Ecto neural progenitor cell (in vitro differentiated cells): ENCODE measurements around the gene SLCO4A1.

Experiments
- DNase-seq: peaks from one replicate; pipeline ENCODE4 v3.0.0-alpha.2; 2018; ENCODE audit warnings: low spot score

Gene SLCO4A1

DNA sequence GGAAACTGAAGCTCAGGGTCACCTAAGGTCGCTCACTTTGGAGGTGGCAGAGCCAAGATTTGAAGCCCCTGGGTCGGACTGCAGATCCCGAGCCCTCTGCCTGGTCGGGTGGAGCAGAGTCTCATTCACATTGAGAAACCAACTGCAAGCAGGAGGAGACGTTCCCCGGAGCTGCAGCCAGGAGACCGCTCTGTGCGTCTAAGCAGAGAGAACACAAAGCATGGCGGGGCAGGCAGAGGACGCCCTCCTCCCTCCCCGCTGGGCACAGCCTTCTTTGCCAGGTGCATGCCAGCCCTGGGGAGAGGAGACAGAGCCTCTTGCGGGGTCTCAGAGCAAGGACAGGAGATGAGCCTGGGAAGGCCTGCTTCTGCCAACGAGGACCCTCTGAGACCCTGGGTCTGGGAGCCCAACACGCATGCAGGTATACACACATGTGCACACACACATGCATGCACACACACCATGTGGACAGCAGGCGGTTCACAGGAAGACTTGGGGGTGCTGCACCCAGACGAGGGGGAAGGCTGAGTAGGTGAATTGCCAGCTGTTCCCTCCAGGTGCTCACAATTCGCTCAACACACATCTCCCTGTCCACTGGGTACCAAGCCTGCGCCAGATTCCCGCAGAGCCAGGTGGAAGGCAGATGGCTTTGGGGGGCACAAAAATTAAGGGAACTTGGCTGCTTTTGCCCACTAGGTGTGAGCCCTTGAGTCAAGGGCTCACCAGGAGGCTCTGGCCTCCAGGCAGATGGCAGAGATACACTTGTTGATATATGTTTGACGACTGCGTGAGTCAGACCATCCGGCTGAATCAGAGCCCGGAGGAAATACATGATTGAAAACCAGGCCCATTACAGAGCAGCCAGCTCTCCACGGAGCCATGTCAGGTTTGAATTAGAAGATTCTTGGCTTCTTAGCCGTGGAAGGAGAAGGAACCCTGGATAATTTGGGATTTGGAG, 60.9 kb downstream of the SLCO4A1 start:
- DNase-seq, result no peak

DNA sequence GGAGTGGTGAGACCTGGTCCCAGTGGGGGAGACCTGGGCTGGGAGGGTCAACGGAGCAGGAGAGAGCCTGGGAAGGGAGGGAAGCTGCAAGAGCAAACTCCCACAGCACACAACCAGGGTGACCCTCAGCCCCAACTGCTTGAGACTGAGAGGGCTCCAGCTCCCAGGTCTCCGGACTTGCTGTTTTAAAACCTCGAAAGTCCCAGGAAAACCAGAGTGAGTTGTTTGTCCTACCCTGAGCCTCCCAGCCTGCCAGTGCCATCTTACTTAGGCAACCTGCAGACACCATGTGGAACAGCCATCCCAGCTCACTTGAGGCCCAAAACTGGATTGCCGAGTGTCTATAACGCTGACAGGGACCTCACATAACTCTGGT, 61.5 kb downstream of the SLCO4A1 start:
- no peak for DNase-seq

DNA sequence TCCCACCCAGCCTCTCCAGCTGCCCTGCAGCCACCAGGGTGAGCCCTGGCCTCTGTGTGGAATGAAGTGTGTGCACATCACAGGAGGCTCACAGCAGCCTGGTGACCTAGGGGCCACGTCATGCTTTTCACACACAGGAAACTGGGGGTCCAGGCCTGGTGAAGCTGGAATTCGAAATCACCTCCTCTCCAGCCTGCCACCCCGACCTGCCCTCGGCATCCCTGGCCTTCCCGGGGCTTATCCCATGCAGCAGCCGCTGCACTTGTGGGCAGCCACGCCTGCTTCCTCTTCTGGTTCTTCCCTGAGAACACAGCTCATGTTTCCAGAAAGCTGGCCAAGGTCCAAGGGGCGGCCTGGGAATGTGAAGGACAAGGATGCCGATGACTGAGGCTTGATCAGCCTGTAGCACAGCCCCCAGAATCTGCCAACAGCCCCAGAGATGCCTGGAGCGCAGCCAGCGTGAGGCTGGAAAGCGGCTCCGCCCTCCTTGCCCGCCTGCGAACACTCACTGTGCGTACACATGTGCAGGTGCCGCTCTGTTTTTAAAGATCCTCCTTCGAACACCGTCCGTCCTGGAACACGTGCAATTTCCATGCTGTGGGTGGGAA, 62.1 kb downstream of the SLCO4A1 start:
- DNase-seq, result no peak

DNA sequence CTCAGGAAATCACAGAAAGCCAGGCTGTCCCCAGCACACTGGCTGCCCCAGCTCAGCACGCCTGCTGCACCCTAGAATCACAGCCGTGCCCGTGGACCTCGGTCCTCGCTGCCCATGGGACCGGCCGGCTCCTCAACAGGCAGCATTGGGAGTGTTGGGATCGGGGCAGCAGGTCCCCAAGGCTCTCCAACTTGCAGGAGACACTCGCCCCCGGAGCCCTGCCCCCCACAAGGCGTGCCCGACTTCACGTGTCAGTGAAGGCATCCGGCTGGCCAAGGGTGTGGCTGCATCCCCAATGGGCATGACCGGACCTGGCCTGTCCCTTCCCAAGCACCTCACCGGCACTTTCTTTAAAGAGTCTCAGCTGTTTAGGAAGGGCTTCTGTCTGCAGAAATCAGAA, 63.3 kb downstream of the SLCO4A1 start:
- DNase-seq, result no peak

DNA sequence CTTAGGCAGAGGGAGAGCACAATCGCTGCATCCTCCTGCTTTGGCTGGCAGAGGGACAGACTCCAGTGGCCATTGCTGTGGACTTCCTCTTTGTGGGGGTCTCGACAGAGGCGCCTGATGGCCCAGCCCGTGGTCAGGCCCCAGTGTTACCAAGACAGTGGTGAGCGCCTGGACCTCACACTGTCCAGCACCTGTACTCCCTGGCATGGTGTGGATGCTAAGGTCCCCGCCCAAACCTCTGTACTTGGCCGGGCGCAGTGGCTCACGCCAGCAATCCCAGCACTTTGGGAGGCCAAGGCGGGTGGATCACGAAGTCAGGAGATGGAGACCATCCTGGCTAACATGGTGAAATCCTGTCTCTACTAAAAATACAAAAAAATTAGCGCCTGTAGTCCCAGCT, 64.0 kb downstream of the SLCO4A1 start:
- no peak for DNase-seq

DNA sequence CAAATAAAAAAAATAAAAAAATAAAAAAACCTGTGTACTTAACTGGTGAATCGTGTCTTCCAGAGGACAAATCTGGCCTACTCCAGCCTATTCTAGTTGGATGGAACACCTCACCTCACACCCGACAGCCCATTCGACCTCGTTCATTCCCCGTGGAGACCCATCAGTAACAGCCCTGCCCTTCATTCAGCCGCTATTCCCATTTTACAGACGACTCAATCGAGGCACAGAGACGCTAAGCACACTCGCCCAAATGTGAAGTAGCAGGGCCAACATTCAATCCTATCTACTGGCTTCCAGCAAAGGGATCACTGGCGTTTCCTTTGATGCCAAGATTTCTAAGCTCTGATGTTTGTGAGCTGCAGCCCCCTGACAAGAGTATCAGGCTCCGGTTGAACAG, 64.6 kb downstream of the SLCO4A1 start:
- DNase-seq, result no peak

DNA sequence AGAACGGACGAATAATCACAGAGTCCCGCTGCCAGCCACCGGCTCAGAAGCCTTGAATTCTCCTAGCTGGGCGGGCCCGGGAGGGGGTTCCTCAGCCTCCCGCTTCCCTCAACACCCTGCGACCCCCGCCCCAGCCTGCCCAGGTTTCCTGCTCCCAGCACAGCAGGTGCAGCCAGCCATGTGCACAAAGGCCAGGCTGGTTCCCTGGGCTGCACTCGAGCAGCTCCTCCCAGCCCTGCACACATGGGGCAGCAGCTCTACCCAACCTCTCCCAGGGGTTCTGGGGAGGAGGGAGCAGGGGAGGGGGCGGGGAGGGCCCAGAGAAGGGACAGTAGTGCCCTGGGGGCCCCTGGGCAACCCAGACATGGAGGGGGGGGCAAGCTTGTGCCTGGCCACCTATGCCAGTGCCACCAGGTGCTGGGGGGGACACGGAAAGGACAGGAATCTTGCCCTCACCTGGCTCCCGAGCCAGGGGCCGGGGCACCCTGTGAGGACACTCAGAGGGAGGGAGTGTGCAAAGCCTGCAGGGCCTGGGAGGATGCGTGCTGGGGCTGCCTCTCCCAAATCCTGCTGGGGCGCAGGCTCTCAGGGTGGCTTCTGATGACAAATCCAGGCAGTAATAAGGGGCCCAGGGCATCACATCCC, 65.1 kb downstream of the SLCO4A1 start:
- DNase-seq, result no peak

DNA sequence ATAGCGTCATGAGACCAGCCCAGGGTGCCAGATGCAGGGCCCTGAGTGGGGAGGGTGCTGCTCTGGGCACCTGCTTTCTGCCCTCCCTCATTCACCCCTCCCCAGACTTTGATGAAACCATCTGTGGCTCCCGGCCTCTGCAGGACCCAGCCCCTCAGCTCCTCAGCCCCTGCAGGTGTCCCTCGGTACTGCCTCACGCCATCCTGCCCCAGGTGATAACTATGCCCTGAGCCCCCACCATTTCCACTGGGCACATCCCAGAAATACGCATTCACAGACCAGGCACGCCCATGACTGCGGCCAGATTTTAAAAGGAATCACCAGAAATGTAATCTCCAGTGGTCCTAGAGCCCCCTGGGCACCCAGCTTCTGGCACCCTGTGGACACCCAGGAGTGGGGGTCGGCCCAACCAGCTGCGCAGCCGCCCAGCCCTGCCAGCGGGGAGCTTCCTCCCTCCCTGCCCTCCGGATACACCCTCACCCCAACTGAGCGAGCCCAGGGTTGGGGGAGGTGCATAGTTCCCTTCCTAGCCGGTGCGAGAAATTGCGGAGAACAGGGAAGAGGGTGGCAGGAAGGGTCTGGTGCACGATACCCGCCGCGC, 65.7 kb downstream of the SLCO4A1 start:
- no peak for DNase-seq

DNA sequence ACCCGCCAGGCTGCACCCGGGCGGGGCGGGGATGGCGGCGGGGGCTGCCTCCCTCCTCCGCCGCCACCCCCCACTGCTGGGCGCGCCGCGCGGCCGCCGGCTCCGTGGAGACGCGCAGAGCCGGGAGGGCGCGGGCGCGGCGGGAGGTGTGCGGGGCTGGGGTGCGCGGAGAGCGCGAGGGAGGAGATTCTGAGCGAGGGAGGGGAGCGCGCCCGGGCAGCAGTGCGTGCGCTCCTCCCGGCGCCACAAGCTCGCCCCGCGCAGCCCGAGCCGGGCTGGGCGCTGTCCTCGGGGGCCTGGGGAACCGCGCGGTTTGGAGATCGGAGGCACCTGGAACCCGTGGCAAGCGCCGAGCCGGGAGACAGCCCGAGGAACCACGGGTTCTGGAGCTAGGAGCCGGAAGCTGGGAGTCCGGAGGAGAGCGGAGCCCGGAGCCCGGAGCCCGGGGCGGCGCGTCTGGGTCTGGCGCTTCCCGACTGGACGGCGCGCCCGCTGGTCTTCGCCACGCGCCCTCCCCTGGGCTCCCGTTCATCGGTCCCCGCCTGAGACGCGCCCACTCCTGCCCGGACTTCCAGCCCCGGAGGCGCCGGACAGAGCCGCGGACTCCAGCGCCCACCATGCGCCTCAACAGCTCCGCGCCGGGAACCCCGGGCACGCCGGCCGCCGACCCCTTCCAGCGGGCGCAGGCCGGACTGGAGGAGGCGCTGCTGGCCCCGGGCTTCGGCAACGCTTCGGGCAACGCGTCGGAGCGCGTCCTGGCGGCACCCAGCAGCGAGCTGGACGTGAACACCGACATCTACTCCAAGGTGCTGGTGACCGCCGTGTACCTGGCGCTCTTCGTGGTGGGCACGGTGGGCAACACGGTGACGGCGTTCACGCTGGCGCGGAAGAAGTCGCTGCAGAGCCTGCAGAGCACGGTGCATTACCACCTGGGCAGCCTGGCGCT, 66.6 kb downstream of the SLCO4A1 start, which contains the start of gene NTSR1:
NTSR1 (plus strand) TSS at position 246 of the 946 bp plus-strand sequence; CDS start at position 618, 372 bp downstream.
- no peak for DNase-seq

DNA sequence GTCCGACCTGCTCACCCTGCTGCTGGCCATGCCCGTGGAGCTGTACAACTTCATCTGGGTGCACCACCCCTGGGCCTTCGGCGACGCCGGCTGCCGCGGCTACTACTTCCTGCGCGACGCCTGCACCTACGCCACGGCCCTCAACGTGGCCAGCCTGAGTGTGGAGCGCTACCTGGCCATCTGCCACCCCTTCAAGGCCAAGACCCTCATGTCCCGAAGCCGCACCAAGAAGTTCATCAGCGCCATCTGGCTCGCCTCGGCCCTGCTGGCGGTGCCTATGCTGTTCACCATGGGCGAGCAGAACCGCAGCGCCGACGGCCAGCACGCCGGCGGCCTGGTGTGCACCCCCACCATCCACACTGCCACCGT, 67.2 kb downstream of the SLCO4A1 start:
- no peak for DNase-seq

DNA sequence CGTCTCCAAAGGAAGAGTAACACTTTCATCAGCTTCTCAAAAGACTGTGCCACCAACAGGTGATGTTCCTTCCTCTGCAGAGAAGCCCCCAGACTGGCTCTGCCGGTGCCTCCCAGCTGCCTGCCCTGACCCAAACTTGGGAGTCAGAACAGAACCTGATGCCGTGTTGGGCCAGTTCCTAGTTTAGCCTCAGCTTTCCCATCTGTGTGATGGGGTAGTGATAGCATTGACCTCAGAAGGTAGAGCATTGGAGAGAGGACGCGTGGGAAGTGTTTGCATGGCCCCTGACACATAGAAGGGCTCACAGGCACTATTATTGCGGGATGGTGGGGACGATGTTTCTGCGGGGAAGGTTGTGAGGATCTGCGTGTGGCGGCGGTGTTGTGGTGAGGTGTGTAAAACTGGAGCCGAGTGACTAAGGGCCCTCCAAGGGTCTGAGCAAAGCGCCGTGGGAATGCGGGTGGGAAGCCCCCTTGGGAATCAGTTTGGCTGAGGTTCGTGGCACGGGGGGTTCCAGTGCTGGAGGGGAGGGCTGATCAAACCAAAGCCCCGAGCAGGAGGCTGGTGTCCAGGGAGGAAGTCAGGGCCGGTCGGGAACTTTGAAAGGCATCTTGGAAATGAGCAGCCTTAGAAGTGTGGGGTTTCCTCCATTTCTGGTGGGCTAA, 68.0 kb downstream of the SLCO4A1 start:
- DNase-seq, result no peak

DNA sequence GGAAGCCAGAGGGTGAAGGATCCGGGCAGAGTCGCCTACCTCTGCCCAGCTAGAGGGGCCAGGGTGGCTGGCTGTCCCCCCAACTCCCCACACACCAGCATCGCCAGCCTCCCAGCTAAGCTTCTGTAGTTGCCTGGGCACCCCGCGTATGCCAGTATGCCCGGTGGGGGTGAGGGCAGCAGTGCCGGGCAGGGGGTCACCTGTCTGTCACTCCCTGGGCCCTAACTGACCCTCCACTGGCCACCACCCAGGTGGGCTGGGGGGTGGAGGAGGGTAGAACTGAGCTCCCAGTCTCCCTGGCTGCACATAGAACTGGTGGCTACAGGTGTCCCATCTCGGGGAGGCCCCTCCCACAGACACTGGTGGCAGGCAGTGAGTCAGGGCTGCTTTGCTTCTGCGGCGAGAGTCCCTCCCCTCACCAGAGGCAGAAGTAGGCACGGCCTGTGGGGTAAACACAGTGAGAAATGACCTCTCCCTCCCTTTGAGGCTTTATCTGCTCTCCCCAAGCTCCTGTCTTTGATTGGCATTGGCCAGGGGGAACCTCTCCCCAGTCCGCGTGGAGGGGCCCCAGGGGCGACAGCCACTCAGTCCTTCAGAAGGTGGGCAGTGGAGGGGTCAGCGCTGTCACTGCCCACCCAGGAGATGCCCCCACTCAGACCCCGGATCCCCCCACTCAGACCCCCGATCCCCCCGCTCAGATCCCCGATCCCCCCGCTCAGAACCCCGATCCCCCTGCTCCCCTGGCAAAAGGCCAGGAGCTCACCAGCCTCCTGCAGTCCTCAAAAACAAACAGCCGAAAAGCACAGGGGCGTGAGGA, 68.8 kb downstream of the SLCO4A1 start:
- DNase-seq, result no peak

DNA sequence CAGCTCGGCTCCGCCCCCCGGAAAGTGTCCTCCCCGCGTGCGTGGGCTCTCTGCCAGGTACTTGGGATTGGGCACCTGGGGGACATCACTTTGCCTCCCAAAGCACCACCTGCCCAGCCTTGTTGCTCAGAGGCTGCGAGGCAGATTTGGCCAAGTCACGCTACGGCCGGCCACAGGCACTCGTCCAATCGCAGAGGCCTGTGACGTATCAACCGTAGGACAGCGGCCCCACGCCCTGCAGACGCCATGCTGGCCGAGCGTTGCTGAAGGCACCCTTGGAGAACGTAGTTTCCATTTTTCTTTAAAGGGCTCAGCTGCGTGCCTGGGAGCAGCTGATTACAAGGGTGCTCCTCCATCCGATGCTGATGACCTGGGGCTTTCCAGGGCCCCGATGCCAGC, 69.4 kb downstream of the SLCO4A1 start:
- DNase-seq, result no peak

DNA sequence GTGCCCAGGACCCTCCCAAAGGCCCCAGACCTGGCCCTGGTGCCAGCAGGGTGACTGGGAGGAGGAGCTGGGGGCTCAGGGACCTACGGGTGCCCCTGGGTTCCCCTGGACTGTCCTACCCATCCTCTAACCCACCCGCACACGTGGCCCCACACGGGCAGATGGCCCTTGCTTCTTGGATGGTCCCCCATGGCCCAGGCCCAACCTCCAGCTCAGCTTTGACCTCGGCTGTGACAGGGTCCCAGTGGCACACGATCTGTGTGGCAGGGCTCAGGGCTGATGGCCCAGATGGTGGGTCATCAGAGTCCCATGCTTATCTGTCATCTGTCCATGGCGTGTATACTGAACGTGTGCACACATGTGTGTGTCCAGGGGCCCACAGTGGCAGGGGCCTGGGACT, 70.3 kb downstream of the SLCO4A1 start:
- no peak for DNase-seq

DNA sequence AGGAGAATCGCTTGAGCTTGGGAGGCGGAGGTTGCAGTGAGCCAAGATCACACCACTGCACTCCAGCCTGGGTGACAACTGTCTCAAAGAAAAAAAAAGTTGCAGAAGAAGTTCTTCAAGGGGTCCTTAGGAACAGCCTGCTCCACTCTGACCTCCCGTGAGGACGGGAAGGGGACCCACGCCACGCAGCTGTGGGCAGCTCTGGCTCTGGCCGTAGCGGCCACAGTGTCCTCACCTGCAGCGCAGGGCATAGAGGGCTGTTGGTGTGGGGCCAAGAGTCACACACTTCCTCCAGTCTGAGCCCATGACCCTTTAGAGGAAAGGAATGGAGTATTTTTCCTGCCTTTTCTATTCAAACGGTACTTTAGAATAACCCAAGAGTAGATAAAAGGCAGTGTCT, 71.7 kb downstream of the SLCO4A1 start:
- no peak for DNase-seq

DNA sequence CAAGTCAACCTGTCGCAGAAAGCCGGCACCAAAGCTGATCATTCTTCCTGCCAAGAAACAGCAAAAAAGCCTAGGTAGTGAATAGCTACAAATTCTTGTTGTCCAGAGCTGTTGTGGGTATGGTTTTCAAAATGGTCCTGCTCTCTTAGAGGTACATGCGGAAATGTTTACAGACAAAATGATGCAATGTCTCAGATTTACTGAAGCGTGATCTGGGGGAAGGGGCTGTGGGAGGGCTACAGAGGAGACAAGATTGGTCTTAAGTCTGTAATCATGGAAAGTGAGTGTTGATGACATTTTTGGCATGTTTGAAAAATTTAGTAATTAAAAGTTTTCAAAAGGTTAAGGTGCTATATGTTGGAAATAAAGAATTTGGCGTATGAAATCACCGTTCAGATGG, 72.5 kb downstream of the SLCO4A1 start:
- no peak for DNase-seq

DNA sequence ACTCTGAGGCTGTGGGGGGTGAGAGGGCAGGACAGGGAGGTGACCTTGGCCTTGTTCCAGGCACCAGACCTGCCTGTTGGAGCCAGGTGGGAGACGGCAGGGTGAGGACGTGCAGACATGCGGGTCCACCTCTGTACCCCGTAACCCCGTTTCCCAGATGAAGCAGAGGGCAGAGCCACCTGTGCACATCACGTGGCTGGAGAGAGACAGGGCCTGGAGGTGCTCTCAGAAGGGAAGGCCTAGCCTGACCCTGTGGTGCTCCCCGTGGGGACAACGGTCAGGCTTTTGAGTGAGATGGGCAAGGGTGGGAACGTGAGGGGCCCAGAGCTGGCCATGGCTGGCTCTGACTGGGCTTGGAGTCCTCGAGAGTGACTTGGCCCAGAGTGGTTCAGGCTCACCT, 72.9 kb downstream of the SLCO4A1 start:
- DNase-seq, result no peak

DNA sequence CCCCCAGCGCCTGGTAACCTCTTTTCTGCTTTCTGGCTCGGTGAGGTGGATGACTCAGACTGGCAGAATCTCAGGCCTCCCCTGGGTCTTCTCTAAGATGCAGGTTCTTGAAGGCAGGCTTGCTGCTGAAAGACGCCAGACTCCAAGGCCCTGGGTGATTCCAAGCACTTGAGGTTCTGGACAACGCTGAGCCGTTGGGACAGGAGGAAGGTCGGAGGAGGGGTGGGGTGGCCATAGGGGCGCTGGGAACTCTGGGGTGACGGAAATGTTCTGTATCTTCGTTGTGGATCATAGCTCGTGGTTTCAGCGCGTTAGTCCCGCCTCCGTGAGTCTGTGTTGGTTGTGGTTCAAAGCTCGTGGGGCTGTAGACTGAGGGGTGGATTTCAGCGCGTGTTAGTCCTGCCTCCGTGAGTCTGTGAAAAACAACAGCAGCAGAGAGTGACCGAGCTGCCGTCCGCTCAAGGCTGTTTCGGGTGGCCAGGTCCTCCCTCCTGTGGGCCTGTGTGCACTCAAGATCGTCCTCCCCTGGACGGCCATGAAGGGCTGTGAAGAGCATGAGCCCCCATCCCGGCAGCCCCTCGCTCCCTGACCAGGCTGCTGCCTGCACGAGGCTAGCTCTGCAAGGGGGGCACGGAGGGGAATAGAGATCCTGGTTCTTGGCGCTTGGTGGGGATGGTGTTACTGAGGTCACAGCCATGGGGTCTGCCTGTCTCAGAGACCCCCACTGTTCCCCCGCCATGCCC, 74.1 kb downstream of the SLCO4A1 start:
- DNase-seq, result no peak

DNA sequence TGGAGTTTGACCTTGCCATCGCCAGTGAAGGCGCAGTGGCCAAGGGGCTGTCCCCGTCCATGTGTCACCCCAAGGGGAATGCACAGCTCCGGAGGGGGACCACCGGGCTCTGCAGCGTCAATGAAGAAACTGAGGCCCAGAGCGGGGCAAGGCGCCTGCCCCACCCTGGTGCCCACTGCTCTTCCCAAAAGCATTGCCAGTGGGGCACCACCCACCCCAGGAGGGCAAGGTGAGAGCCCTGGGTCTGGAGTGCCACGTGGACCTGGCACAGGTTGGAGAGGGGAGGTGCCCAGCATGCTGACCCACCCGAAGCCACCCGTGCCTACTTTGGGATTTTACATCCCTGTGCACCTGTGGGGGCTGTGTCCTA, 74.6 kb downstream of the SLCO4A1 start:
- DNase-seq, result no peak
